Measurements from ENCODE around the gene RFTN1. TPM values are rescaled to one million over a fixed set of nuclear protein-coding genes. Genes with fewer than 3 reads are reported as not detected.

The RFTN1 gene
- total and polyA plus RNA-seq, 9 of the 15 experiments (the other 6 are each of a cell fraction or from before 2014, with no cell fraction given) = 0.08 to 0.51 (median 0.11) TPM; not detected in 6

DNA sequence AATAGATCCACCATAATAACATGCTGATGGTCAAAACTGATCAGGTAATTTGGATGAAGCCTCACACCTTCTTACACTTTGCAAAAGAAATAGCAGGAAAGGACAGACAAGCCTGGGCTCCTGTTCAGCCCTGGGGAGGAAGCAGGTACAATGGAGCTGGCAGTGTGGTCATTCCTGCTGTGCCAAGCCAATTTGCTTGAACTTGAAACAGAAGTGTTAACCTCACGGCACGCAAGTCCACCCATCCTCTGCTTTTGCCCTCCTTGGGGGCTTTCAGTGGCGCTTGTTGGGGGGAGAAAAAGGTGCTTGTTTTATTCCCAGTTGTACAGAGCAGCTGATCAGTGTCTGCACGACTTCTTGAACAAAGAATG is 36.8 kb upstream of the RFTN1 start (continued):
- TF ChIP-seq, protein P1, sequence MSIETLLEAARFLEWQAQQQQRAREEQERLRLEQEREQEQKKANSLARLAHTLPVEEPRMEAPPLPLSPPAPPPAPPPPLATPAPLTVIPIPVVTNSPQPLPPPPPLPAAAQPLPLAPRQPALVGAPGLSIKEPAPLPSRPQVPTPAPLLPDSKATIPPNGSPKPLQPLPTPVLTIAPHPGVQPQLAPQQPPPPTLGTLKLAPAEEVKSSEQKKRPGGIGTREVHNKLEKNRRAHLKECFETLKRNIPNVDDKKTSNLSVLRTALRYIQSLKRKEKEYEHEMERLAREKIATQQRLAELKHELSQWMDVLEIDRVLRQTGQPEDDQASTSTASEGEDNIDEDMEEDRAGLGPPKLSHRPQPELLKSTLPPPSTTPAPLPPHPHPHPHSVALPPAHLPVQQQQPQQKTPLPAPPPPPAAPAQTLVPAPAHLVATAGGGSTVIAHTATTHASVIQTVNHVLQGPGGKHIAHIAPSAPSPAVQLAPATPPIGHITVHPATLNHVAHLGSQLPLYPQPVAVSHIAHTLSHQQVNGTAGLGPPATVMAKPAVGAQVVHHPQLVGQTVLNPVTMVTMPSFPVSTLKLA (conservative IDR thresholded peaks at IDR 0.05) = no peak
- no peak for TF ChIP-seq SRSF9 (IDR thresholded peaks at IDR 0.05; ENCODE audit: borderline replicate concordance, low read depth, low read length)
- TF ChIP-seq, protein P2, sequence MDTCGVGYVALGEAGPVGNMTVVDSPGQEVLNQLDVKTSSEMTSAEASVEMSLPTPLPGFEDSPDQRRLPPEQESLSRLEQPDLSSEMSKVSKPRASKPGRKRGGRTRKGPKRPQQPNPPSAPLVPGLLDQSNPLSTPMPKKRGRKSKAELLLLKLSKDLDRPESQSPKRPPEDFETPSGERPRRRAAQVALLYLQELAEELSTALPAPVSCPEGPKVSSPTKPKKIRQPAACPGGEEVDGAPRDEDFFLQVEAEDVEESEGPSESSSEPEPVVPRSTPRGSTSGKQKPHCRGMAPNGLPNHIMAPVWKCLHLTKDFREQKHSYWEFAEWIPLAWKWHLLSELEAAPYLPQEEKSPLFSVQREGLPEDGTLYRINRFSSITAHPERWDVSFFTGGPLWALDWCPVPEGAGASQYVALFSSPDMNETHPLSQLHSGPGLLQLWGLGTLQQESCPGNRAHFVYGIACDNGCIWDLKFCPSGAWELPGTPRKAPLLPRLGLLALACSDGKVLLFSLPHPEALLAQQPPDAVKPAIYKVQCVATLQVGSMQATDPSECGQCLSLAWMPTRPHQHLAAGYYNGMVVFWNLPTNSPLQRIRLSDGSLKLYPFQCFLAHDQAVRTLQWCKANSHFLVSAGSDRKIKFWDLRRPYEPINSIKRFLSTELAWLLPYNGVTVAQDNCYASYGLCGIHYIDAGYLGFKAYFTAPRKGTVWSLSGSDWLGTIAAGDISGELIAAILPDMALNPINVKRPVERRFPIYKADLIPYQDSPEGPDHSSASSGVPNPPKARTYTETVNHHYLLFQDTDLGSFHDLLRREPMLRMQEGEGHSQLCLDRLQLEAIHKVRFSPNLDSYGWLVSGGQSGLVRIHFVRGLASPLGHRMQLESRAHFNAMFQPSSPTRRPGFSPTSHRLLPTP (IDR thresholded peaks at IDR 0.05; ENCODE audit: borderline replicate concordance, extremely low read depth, insufficient read length) = no peak
- TF ChIP-seq, protein P3, sequence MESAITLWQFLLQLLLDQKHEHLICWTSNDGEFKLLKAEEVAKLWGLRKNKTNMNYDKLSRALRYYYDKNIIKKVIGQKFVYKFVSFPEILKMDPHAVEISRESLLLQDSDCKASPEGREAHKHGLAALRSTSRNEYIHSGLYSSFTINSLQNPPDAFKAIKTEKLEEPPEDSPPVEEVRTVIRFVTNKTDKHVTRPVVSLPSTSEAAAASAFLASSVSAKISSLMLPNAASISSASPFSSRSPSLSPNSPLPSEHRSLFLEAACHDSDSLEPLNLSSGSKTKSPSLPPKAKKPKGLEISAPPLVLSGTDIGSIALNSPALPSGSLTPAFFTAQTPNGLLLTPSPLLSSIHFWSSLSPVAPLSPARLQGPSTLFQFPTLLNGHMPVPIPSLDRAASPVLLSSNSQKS (CRISPR knock-in tag; IDR thresholded peaks at IDR 0.05) = no peak
- no peak for TF ChIP-seq JUND (IDR thresholded peaks at IDR 0.05; ENCODE audit: borderline replicate concordance, low read depth, low read length)
- no peak for TF ChIP-seq JUND (tag; IDR thresholded peaks at IDR 0.05; ENCODE audit: borderline replicate concordance, low read depth, low read length)
- no peak for TF ChIP-seq GABPB2 (CRISPR knock-in tag; conservative IDR thresholded peaks at IDR 0.05)
- no peak for TF ChIP-seq ZNF445 (CRISPR knock-in tag; IDR thresholded peaks at IDR 0.05; ENCODE audit: low read depth)
- TF ChIP-seq IFI16 (CRISPR knock-in tag; IDR thresholded peaks at IDR 0.05) = no peak
